Liver (tissue), 9 donors: Measurements from ENCODE around the gene ABHD5. TPM values are rescaled to one million over a fixed set of nuclear protein-coding genes. Genes with fewer than 3 reads are reported as not detected.

Source experiments
- DNase-seq: peaks from one replicate; pipeline ENCODE4 v3.0.0-alpha.2; 2017; ENCODE audit warnings: low spot score
- H3K27ac ChIP-seq, 2 donors: one replicate each; pipeline ENCODE4 v1.7.0; 2013; ENCODE audit warnings: inconsistent platforms in 2 of 2, low read length in 2 of 2, control low read depth in 1 of 2, low read depth in 1 of 2, mild to moderate bottlenecking in 1 of 2
- H3K27me3 ChIP-seq, 4 donors: one replicate each; pipeline versions ENCODE4 v1.6.1 to v1.7.0; 2013; ENCODE audit warnings: low read length in 3 of 4, inconsistent platforms in 1 of 4, mild to moderate bottlenecking in 1 of 4, moderate library complexity in 1 of 4; ENCODE audit not compliant: control insufficient read depth in 4 of 4, insufficient read depth in 4 of 4
- H3K36me3 ChIP-seq, 4 donors: one replicate each; pipeline versions ENCODE4 v1.6.1 to v1.7.0; 2013; ENCODE audit warnings: low read length in 3 of 4, mild to moderate bottlenecking in 3 of 4, low read depth in 1 of 4, moderate library complexity in 1 of 4; ENCODE audit not compliant: control insufficient read depth in 4 of 4, insufficient read depth in 3 of 4
- H3K4me1 ChIP-seq, 4 donors: one replicate each; pipeline versions ENCODE4 v1.6.1 to v1.7.0; 2013; ENCODE audit warnings: low read length in 3 of 4, mild to moderate bottlenecking in 3 of 4, moderate library complexity in 1 of 4; ENCODE audit not compliant: control insufficient read depth in 4 of 4, insufficient read depth in 4 of 4
- H3K4me3 ChIP-seq, 3 donors: one replicate each; pipeline versions ENCODE4 v1.6.1 to v1.7.0; 2013; ENCODE audit warnings: low read length in 3 of 3, control low read depth in 1 of 3, low read depth in 1 of 3, mild to moderate bottlenecking in 1 of 3
- H3K9ac ChIP-seq, 2 donors: one replicate each; pipeline ENCODE4 v1.7.0; 2013; ENCODE audit warnings: low read length in 2 of 2, mild to moderate bottlenecking in 2 of 2, moderate library complexity in 2 of 2, control low read depth in 1 of 2, low read depth in 1 of 2
- H3K9me3 ChIP-seq, 4 donors: one replicate each; pipeline versions ENCODE4 v1.6.1 to v1.7.0; 2013; ENCODE audit warnings: low read length in 3 of 4; ENCODE audit not compliant: control insufficient read depth in 4 of 4
- CTCF ChIP-seq: fragments of 150-350 bp; IDR thresholded peaks from 2 replicates; pipeline ENCODE4 v1.5.1; 2017; ENCODE audit warnings: improper control_type of control experiment, low read depth, low read length; ENCODE audit not compliant: missing input control
- EGR1 ChIP-seq, 2 donors: IDR thresholded peaks; 2 replicates each; pipeline ENCODE4 v1.6.1; 2016 to 2018; ENCODE audit warnings: antibody characterized with exemption in 2 of 2, low read depth in 2 of 2
- FOXA1 ChIP-seq: IDR thresholded peaks from 2 replicates; pipeline ENCODE4 v1.6.1; 2016; ENCODE audit warnings: antibody characterized with exemption
- FOXA2 ChIP-seq: IDR thresholded peaks from 2 replicates; pipeline ENCODE4 v1.6.1; 2016; ENCODE audit warnings: antibody characterized with exemption
- GABPA ChIP-seq, 2 donors: IDR thresholded peaks in 1 of 2; conservative IDR thresholded peaks in 1 of 2; 2 replicates each; pipeline ENCODE4 v1.6.1; 2016; ENCODE audit warnings: antibody characterized with exemption in 2 of 2, mild to moderate bottlenecking in 1 of 2, moderate library complexity in 1 of 2
- HNF4A ChIP-seq, 2 donors: conservative IDR thresholded peaks; 2 replicates each; pipeline ENCODE4 v1.6.1; 2016; ENCODE audit warnings: antibody characterized with exemption in 2 of 2, mild to moderate bottlenecking in 2 of 2
- HNF4G ChIP-seq: IDR thresholded peaks from 2 replicates; pipeline ENCODE4 v1.6.1; 2016; ENCODE audit warnings: antibody characterized with exemption
- JUND ChIP-seq, 2 donors: IDR thresholded peaks; 2 replicates each; pipeline ENCODE4 v1.6.1; 2016; ENCODE audit warnings: antibody characterized with exemption in 2 of 2
- MAX ChIP-seq: IDR thresholded peaks from 2 replicates; pipeline ENCODE4 v1.6.1; 2016; ENCODE audit warnings: antibody characterized with exemption
- NR2F2 ChIP-seq: IDR thresholded peaks from 2 replicates; pipeline ENCODE4 v1.6.1; 2016; ENCODE audit warnings: antibody characterized with exemption
- RAD21 ChIP-seq, 2 donors: IDR thresholded peaks; 2 replicates each; pipeline ENCODE4 v1.6.1; 2016; ENCODE audit warnings: antibody characterized with exemption in 2 of 2, mild to moderate bottlenecking in 2 of 2
- RXRA ChIP-seq, 2 donors: IDR thresholded peaks; 2 replicates each; pipeline ENCODE4 v1.6.1; 2017 to 2018; ENCODE audit warnings: antibody characterized with exemption in 2 of 2, mild to moderate bottlenecking in 1 of 2
- SP1 ChIP-seq: IDR thresholded peaks from 2 replicates; pipeline ENCODE4 v1.6.1; 2018; ENCODE audit warnings: antibody characterized with exemption, mild to moderate bottlenecking
- TAF1 ChIP-seq: conservative IDR thresholded peaks from 2 replicates; pipeline ENCODE4 v1.6.1; 2016; ENCODE audit warnings: antibody characterized with exemption, mild to moderate bottlenecking
- YY1 ChIP-seq: IDR thresholded peaks from 2 replicates; pipeline ENCODE4 v1.6.1; 2016; ENCODE audit warnings: antibody characterized with exemption, mild to moderate bottlenecking
- ZBTB33 ChIP-seq: IDR thresholded peaks from 2 replicates; pipeline ENCODE4 v1.6.1; 2016; ENCODE audit warnings: antibody characterized with exemption
- WGBS: extraction: QIAGEN DNeasy Blood & Tissue Kit; methylation state at CpG from one replicate; pipeline ENCODE4 v1.1.7; 2013; 5-methylcytosine and 5-hydroxymethylcytosine counted together
- polyA plus RNA-seq, 2 donors: library from polyadenylated mRNA; stranded (reverse) in 1 of 2; unstranded in 1 of 2; fragments of 200-250 nt in 1 of 2; fragments of >200 nt in 1 of 2; fragmentation: Nextera tagmentation in 1 of 2; extraction: Ambion mirVana in 1 of 2; gene quantifications; one replicate each; pipeline versions ENCODE4 v1.2.1 to v1.2.3, GENCODE V29; 2013 to 2015
- total RNA-seq, 2 donors: library from RNA; depleted of rRNA; stranded (reverse); fragments of >200 nt; gene quantifications; one replicate each; pipeline ENCODE4 v1.2.3, GENCODE V29; 2014
- TF ChIP-seq, protein P1 (sequence below): IDR thresholded peaks from 2 replicates; pipeline ENCODE4 v1.6.1; 2016; ENCODE audit warnings: antibody characterized with exemption
- TF ChIP-seq, protein P2 (sequence below): IDR thresholded peaks from 2 replicates; pipeline ENCODE4 v1.6.1; 2016; ENCODE audit warnings: antibody characterized with exemption, mild to moderate bottlenecking
- donor health status: healthy.
- donor health status: healthy.
- donor health status: healthy.
- donor health status: healthy.
- donor health status: healthy.

The ABHD5 gene
- total and polyA plus RNA-seq, 4 donors = 9.2 to 25.8 (median 16.1) TPM

- Histone ChIP-seq H3K36me3 (peaks cover 6 to 23% (median 16%) of the 10 kb centered on the region in 4 donors), H3K4me1 (peaks cover 0 to 35% (median 21%) of the 10 kb centered on the region in 4 donors), H3K27me3 (no peaks in the 10 kb centered on the region), H3K27ac (peak overlapping the region in 1 of 2 donors; percentile 54), H3K9ac (no peak overlapping the region), H3K9me3 (no peaks in the 10 kb centered on the region), H3K4me3 (no peak overlapping the region)
- DNase-seq = no peak
- 31% methylated on average over 1 of the region's 1 CpG for WGBS
- TF ChIP-seq FOXA1 (no peak), MAX (peak; percentile 92), SP1 (peak; percentile 38), JUND (IDR thresholded peaks at IDR 0.05) (peak in 1 of 2 donors; percentile 23), RXRA (IDR thresholded peaks at IDR 0.05) (peak; percentile 59 to 80), FOXA2 (peak; percentile 12), HNF4A (conservative IDR thresholded peaks at IDR 0.05) (peak; percentile 56 to 73), NR2F2 (no peak), ZBTB33 (peak; percentile 27), RAD21 (IDR thresholded peaks at IDR 0.05) (peak; percentile 25 to 28), YY1 (peak; percentile 64), CTCF (no peak), EGR1 (IDR thresholded peaks at IDR 0.05; ENCODE audit: low read depth in 2 of 2) (no peak), TAF1 (no peak), GABPA (IDR thresholded peaks at IDR 0.05 in 1 of 2, conservative IDR thresholded peaks at IDR 0.05 in 1 of 2) (no peak), HNF4G (no peak)
- TF ChIP-seq, protein P1, sequence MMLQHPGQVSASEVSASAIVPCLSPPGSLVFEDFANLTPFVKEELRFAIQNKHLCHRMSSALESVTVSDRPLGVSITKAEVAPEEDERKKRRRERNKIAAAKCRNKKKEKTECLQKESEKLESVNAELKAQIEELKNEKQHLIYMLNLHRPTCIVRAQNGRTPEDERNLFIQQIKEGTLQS = peak; percentile 19
- TF ChIP-seq, protein P2, sequence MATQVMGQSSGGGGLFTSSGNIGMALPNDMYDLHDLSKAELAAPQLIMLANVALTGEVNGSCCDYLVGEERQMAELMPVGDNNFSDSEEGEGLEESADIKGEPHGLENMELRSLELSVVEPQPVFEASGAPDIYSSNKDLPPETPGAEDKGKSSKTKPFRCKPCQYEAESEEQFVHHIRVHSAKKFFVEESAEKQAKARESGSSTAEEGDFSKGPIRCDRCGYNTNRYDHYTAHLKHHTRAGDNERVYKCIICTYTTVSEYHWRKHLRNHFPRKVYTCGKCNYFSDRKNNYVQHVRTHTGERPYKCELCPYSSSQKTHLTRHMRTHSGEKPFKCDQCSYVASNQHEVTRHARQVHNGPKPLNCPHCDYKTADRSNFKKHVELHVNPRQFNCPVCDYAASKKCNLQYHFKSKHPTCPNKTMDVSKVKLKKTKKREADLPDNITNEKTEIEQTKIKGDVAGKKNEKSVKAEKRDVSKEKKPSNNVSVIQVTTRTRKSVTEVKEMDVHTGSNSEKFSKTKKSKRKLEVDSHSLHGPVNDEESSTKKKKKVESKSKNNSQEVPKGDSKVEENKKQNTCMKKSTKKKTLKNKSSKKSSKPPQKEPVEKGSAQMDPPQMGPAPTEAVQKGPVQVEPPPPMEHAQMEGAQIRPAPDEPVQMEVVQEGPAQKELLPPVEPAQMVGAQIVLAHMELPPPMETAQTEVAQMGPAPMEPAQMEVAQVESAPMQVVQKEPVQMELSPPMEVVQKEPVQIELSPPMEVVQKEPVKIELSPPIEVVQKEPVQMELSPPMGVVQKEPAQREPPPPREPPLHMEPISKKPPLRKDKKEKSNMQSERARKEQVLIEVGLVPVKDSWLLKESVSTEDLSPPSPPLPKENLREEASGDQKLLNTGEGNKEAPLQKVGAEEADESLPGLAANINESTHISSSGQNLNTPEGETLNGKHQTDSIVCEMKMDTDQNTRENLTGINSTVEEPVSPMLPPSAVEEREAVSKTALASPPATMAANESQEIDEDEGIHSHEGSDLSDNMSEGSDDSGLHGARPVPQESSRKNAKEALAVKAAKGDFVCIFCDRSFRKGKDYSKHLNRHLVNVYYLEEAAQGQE = no peak
Measured at GRCh38 chr3:43709022-43709421, 18.3 kb downstream of the ABHD5 start.
